NCI-H1105 treated with DMSO at 0.1 percent for 48 hours (cell line): ENCODE results near the gene PCAT6.
A peak's percentile ranks its signal among the peaks of the same experiment; 100 is the strongest.
"Not testable (repeated sequence)": the region's sequence is repeated elsewhere in the genome, so short reads cannot be mapped to it uniquely, and the experiment has no call there.

Experiments used
- DNase-seq: peaks from one replicate; lab custom pipeline; 2025; lab: John Stamatoyannopoulos, UW

The PCAT6 gene

DNA sequence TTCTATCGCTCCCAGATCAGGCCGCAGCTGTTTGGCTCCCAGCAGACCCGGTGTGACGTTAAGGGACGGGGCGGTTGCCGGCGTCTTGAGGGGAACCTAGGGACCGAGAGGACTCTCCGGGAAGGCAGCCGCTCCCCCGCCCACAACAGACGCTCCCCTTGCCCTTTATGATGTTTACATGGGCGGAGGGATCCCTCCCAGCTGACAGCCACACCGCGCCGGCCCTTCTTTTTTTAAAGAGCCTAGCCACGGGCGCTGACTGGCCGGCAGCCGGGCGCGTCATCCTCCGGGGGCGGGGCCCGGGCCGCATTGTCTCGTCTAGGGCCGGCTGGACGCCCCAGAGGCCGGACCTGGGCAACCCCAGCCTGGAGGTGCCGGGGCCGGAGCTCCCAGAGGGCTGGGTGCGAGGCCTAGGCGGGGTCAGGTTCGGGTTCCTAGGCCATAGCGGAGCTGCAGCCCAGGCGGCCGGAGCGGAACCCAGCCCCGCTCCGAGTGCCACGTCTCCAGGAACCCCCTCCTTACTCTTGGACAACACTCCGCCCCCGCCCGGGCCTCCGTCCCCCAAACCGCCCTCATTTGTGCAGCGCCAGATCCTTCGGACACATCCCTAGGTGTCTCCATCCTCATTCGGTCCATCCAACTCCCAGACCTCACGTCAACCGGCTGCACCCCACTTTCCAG lies at the start of gene PCAT6:
TSS of gene PCAT6 (plus strand) at position 340 of the 681 bp plus-strand sequence.
- peak; percentile 94 for DNase-seq

DNA sequence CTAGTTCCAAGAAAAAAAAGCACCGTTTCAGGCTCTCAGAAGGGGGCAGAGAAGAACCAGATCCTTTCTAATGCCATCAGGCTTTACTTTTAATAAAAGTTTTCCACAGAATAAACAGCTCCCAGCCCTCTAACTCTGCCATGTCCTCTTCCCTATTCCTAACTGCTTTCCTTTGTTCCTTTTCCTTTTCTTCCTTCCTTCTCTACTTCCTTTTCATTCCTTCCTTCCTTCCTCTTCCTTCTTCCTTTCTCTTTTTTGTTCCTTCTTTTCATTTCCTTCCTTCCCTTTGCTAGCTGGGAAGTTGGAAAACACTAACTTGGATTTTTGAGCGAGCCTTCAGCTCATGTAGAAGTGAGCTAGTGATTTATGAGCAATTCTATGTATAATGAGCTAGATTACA lies 48.7 kb upstream of the PCAT6 start:
- no peak for DNase-seq

DNA sequence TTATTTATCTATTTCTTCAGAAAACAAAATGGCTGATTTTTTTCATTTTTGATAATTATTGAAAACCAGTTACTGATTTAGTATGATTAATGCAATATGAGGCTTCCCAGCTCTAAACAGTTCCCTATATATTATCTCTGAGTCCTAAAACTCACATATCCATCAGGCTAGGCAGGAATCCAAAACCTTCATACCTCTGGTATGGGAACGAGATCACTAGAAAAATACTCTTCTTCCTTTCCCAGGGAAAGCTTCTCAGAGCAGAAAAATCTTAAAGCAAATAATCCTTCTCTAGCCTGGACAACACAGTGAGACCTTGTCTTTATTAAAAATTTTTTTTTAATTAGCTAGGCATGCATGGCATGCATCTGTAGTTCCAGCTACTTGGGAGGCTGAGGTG lies 45.0 kb upstream of the PCAT6 start:
- no peak for DNase-seq

DNA sequence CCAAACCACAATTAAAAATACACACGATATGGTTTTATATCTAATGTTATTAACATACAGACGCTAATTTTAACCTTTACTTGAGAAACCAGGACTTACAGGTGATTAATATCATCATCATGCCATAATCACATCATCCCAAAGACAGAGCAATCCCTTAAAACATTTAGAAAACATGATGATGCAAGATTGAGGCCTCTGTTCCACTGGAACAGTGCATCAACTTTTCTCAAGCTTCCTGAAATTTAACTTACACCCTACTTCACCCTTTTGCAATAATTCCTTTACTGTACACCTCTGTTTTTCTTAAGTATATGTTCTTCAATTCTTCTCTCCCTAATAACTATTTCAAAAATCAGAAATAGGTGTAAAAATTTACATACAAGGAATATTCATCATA lies 40.6 kb upstream of the PCAT6 start:
- no peak for DNase-seq

GRCh38 chr1:202781180-202781579 lies 29.6 kb upstream of the PCAT6 start:
- DNase-seq = no peak

- no peak for DNase-seq
Measured at GRCh38 chr1:202786804-202787203, 23.9 kb upstream of the PCAT6 start.

DNA sequence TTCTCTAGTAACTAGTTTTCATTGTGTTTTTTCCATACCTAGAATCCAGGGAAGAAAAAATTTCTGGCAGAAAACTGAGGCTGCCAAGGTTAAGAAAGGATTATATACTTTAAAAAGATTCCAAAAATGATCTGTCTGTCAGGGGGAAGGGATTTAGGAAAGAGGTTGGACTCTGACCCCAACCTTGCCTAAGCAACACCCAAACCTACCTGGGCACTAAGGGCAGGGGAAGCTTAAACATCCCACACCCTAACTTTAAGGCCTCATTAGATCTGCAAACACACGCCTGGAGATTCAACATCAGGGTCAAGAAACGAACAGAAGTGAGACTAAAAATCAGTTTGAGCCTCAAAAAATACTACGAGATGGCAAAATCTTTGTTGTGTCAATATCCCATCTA lies 22.0 kb upstream of the PCAT6 start:
- no peak for DNase-seq

GRCh38 chr1:202791077-202791747 lies 19.5 kb upstream of the PCAT6 start:
- DNase-seq = no peak

GRCh38 chr1:202794051-202794740 lies 16.6 kb upstream of the PCAT6 start:
- no peak for DNase-seq

GRCh38 chr1:202794931-202795330 lies 15.8 kb upstream of the PCAT6 start:
- not testable (repeated sequence) for DNase-seq

DNA sequence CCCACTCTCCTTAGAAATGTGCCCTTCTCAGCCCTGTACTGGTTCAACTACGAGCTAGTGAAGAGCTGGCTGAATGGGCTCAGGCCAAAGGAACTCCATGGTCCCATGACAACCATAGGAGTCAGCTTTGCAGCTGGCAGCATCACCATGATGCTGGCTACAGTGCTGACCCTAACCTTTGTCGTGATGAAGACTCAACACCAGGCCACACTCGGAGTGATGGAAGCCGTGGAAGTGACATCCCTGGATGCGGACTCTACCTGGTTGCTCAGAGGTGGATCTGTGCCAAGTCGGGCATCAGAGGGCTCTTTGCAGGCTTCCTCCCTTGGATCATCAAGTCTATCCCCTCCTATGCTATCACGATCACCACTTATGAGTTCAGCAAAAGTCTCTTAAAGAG lies 14.1 kb upstream of the PCAT6 start:
- DNase-seq = no peak

GRCh38 chr1:202798260-202798659 lies 12.5 kb upstream of the PCAT6 start:
- no peak for DNase-seq

GRCh38 chr1:202798792-202799331 lies 11.9 kb upstream of the PCAT6 start:
- no peak for DNase-seq

DNA sequence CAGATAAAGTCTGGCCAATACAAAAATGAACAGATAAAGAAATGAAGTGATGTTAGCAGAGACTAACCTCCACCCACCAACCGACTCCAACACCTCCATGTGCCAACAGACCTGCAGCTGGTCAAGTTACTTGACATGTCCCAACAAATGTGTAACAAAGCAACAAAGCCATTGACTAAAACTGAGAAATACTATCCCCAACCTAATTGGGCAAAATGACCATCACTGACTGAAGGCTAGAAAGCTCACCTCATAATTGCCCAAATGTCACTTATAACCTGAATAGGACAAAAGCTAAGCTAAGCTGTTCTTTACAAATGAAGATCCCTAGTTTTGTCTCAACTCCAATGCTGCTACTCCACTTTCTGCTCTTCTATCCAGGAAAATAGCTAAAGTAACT lies 10.0 kb upstream of the PCAT6 start:
- DNase-seq = no peak

- no peak for DNase-seq
Measured at GRCh38 chr1:202801175-202801574, 9.6 kb upstream of the PCAT6 start.

DNA sequence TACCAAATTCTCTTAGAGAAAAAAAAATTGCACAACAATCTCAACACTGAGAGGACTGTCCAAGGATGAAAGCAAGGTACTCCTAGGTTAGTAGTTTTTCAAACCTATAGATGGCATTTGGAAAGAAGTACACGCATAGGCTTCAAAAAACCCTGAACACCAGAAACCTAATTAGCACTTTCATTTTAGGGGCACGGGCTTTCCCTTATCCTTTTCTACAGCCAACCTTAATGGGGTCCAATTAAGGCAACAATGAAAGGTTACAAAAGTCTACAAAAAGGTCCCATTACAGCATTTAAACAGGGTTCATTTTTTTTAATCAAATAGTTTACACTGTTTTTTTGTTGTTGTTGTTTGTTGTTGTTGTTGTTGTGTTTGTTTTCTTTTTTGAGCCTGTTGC lies 8.7 kb upstream of the PCAT6 start:
- DNase-seq = no peak

GRCh38 chr1:202802998-202803932 lies 7.5 kb upstream of the PCAT6 start:
- DNase-seq = no peak

- no peak for DNase-seq
Measured at GRCh38 chr1:202804126-202804525, 6.6 kb upstream of the PCAT6 start.

GRCh38 chr1:202805886-202806844 lies 4.6 kb upstream of the PCAT6 start:
- DNase-seq = peak; percentile 34

- peak; percentile 24 for DNase-seq
Measured at GRCh38 chr1:202806845-202807450, 3.8 kb upstream of the PCAT6 start.
